NCI-H128 (cell line): ENCODE data around the gene MAP4.
"Not testable (repeated sequence)": the region's sequence is repeated elsewhere in the genome, so short reads cannot be mapped to it uniquely, and the experiment has no call there.

Source experiments
- DNase-seq: peaks from one replicate; lab custom pipeline; 2025; ENCODE audit not compliant: unreplicated experiment; lab: John Stamatoyannopoulos, UW

MAP4 gene

GRCh38 chr3:48014358-48014757, 1.9 kb downstream of the MAP4 start:
- no peak for DNase-seq

GRCh38 chr3:48013288-48013980, 2.8 kb downstream of the MAP4 start:
- no peak for DNase-seq

- DNase-seq = no peak
Observed at GRCh38 chr3:48012659-48013058, 3.6 kb downstream of the MAP4 start.

- DNase-seq = not testable (repeated sequence)
Observed at GRCh38 chr3:48008066-48008465, 8.2 kb downstream of the MAP4 start.

- not testable (repeated sequence) for DNase-seq
Observed at GRCh38 chr3:48007361-48007760, 8.9 kb downstream of the MAP4 start.

GRCh38 chr3:48006794-48007193, 9.4 kb downstream of the MAP4 start:
- not testable (repeated sequence) for DNase-seq

GRCh38 chr3:48004694-48005093, 11.5 kb downstream of the MAP4 start:
- DNase-seq = no peak

- DNase-seq = no peak
Observed at GRCh38 chr3:48002787-48003186, 13.4 kb downstream of the MAP4 start.

GRCh38 chr3:48001991-48002390, 14.2 kb downstream of the MAP4 start:
- no peak for DNase-seq

GRCh38 chr3:48000212-48000611, 16.0 kb downstream of the MAP4 start:
- no peak for DNase-seq

- DNase-seq = no peak
Observed at GRCh38 chr3:47996440-47996839, 19.8 kb downstream of the MAP4 start.

GRCh38 chr3:47994180-47994579, 22.0 kb downstream of the MAP4 start:
- DNase-seq = no peak

- DNase-seq = no peak
Observed at GRCh38 chr3:47991341-47991740, 24.9 kb downstream of the MAP4 start.

- peak; percentile 44 for DNase-seq
Observed at GRCh38 chr3:47989981-47990440, 26.2 kb downstream of the MAP4 start.

GRCh38 chr3:47985381-47985780, 30.8 kb downstream of the MAP4 start:
- no peak for DNase-seq

GRCh38 chr3:47984075-47984728, 32.0 kb downstream of the MAP4 start:
- no peak for DNase-seq

- no peak for DNase-seq
Observed at GRCh38 chr3:47980795-47981194, 35.4 kb downstream of the MAP4 start.

GRCh38 chr3:47979070-47979469, 37.1 kb downstream of the MAP4 start:
- DNase-seq = no peak

- DNase-seq = no peak
Observed at GRCh38 chr3:47978386-47978785, 37.8 kb downstream of the MAP4 start.

- DNase-seq = no peak
Observed at GRCh38 chr3:47976135-47976732, 40.0 kb downstream of the MAP4 start.

GRCh38 chr3:47974974-47975470, 41.2 kb downstream of the MAP4 start:
- DNase-seq = no peak

- no peak for DNase-seq
Observed at GRCh38 chr3:47971081-47971480, 45.1 kb downstream of the MAP4 start.
